HG03439 (cell line): ENCODE measurements around the gene KRT36.

Experiments
- ATAC-seq: cut with Tn5 transposase; IDR thresholded peaks from one replicate; pipeline ENCODE4 v1.9.1; 2021; ENCODE audit warnings: mild to moderate bottlenecking, moderate library complexity; ENCODE audit not compliant: unreplicated experiment

Gene KRT36

GRCh38 chr17:41444186-41444585 lies 45.5 kb downstream of the KRT36 start:
- no peak for ATAC-seq

GRCh38 chr17:41442739-41443138 lies 47.0 kb downstream of the KRT36 start:
- no peak for ATAC-seq

DNA sequence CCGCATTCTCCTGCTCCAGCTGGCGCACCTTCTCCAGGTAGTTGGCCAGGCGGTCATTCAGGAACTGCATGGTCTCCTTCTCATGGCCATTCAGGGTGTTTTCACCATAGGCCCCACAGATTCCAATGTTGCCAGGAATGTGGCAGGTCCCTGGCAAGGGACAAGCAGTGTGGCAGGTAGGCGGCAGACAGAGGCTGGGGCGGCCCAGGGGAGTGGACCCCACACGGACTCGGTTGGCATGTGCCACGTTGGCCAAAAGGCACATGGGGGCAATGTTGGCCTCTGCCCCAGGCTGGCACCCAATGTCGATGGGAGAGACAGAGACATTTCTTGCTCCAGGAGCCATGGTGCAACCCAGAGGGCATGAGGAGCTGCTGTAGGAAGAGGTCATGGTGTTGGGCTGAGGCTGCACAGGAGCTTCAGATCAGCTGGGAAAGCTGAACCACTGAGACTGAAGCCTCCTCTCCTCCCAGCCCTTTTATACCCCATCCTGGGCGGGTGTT lies 49.1 kb downstream of the KRT36 start, which contains the start of gene KRT38:
TSS of gene KRT38 (minus strand) at position 453 of the 503 bp plus-strand sequence. CDS start at position 391, 62 bp downstream.
- ATAC-seq = no peak

DNA sequence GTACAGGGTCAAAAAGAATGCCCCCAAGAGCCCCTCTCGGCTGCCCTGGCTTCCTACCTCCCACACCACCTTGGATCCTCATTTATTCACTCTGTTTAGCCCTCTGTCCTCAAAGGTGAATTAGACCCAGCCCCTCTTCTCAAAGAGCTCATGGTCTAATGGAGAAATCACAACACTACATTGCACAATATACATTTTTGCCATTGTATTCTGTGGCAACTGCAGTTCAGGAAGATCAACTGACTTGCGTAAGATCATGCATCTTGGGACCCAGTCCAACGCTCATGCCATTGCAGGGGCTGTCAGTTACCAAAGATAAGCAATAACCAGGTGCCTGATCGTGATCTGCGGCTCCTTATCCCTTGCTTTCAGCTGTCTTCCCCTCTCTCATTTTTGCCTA lies 50.3 kb downstream of the KRT36 start:
- ATAC-seq = no peak

- ATAC-seq = no peak
Measured at GRCh38 chr17:41437769-41438168, 51.9 kb downstream of the KRT36 start.

DNA sequence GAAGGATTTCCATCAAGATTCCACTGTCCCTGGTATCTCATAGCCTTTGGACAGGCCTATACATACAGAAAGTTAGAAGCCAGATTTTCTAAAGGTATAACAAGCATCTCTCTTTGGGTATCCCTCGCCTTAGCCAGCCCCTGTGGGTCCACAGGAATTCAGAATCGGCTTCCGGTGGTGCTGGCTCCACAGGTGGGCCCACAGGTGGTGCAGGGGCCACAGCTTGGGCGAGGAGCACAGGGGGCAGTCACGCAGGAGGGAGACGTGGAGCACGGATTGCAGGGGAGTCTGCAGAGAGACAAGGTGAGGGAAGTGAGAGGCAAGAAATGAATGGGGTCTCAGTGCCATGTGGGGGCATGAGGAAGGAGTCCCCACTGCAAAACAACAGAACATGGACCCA lies 52.5 kb downstream of the KRT36 start:
- no peak for ATAC-seq
